DMS 273 (cell line): ENCODE results near the gene ASAP3.
"Not testable (repeated sequence)": the region's sequence is repeated elsewhere in the genome, so short reads cannot be mapped to it uniquely, and the experiment has no call there.

Experiments
- DNase-seq: peaks from one replicate; lab custom pipeline; 2025; ENCODE audit not compliant: unreplicated experiment; lab: John Stamatoyannopoulos, UW

The ASAP3 gene

GRCh38 chr1:23400324-23401114, 83.5 kb downstream of the ASAP3 start:
- peak; percentile 38 for DNase-seq

- no peak for DNase-seq
Observed at GRCh38 chr1:23399229-23399628, 84.8 kb downstream of the ASAP3 start.

- DNase-seq, result no peak
Observed at GRCh38 chr1:23397908-23398307, 86.1 kb downstream of the ASAP3 start.

- DNase-seq, result no peak
Observed at GRCh38 chr1:23396380-23396779, 87.6 kb downstream of the ASAP3 start.

GRCh38 chr1:23395849-23396248, 88.1 kb downstream of the ASAP3 start:
- no peak for DNase-seq

- no peak for DNase-seq
Observed at GRCh38 chr1:23395154-23395724, 88.7 kb downstream of the ASAP3 start.

GRCh38 chr1:23394684-23395083, 89.3 kb downstream of the ASAP3 start:
- no peak for DNase-seq

GRCh38 chr1:23394181-23394580, 89.8 kb downstream of the ASAP3 start:
- no peak for DNase-seq

GRCh38 chr1:23393706-23394105, 90.3 kb downstream of the ASAP3 start:
- DNase-seq, result no peak

GRCh38 chr1:23392125-23392855, 91.7 kb downstream of the ASAP3 start:
- DNase-seq, result no peak

- DNase-seq, result no peak
Observed at GRCh38 chr1:23389837-23390321, 94.1 kb downstream of the ASAP3 start.

GRCh38 chr1:23387494-23387893, 96.5 kb downstream of the ASAP3 start:
- no peak for DNase-seq

GRCh38 chr1:23385119-23385621, 98.8 kb downstream of the ASAP3 start:
- no peak for DNase-seq

- no peak for DNase-seq
Observed at GRCh38 chr1:23384312-23385058, 99.5 kb downstream of the ASAP3 start.

- no peak for DNase-seq
Observed at GRCh38 chr1:23383577-23384311, 100.2 kb downstream of the ASAP3 start.

GRCh38 chr1:23381233-23381885, 102.6 kb downstream of the ASAP3 start:
- no peak for DNase-seq

- no peak for DNase-seq
Observed at GRCh38 chr1:23380719-23381118, 103.3 kb downstream of the ASAP3 start.

GRCh38 chr1:23380236-23380635, 103.7 kb downstream of the ASAP3 start:
- DNase-seq, result not testable (repeated sequence)
